HepG2 (cell line): Measurements from ENCODE around the gene PTEN. TPM values are rescaled to one million over a fixed set of nuclear protein-coding genes. Genes with fewer than 3 reads are reported as not detected.

Source experiments
- AKAP8 ChIP-seq: sonication (generic); formaldehyde crosslinking; IDR thresholded peaks from 2 replicates; pipeline ENCODE4 v1.5.1; 2020; ENCODE audit warnings: mild to moderate bottlenecking, missing genetic modification reagents
- CBFB ChIP-seq: sonication (generic); formaldehyde crosslinking; IDR thresholded peaks from 2 replicates; pipeline ENCODE4 v1.4.0; 2020; ENCODE audit warnings: missing genetic modification reagents
- DRAP1 ChIP-seq: IDR thresholded peaks from 2 replicates; pipeline ENCODE4 v1.6.1; 2016; ENCODE audit warnings: missing genetic modification reagents, missing compliant biosample characterization
- EED ChIP-seq: sonication (generic); formaldehyde crosslinking; IDR thresholded peaks from 2 replicates; pipeline ENCODE4 v1.5.0; 2020; ENCODE audit warnings: mild to moderate bottlenecking, missing genetic modification reagents
- HCFC1 ChIP-seq: fragments of 150-350 bp; IDR thresholded peaks from 2 replicates; pipeline ENCODE4 v1.6.1; 2014; ENCODE audit warnings: low read depth, low read length
- NR2F2 ChIP-seq: IDR thresholded peaks from 2 replicates; pipeline ENCODE4 v1.6.1; 2012; ENCODE audit warnings: low read depth, inconsistent platforms, borderline replicate concordance
- NR3C1 ChIP-seq: sonication (generic); formaldehyde crosslinking; IDR thresholded peaks from 2 replicates; pipeline ENCODE4 v1.4.0; 2020; ENCODE audit warnings: missing genetic modification reagents
- POGZ ChIP-seq: sonication (generic); formaldehyde crosslinking; IDR thresholded peaks from 2 replicates; pipeline ENCODE4 v1.4.0; 2020; ENCODE audit warnings: mild to moderate bottlenecking, missing genetic modification reagents
- PRDM15 ChIP-seq: sonication (generic); formaldehyde crosslinking; IDR thresholded peaks from 2 replicates; pipeline ENCODE4 v1.4.0; 2020; ENCODE audit warnings: missing genetic modification reagents
- ZFP36L1 ChIP-seq: sonication (generic); formaldehyde crosslinking; IDR thresholded peaks from 2 replicates; pipeline ENCODE4 v1.8.0; 2022; ENCODE audit warnings: mild to moderate bottlenecking, missing genetic modification reagents, moderate library complexity
- ZFYVE20 ChIP-seq: sonication (generic); formaldehyde crosslinking; IDR thresholded peaks from 2 replicates; pipeline ENCODE4 v1.8.0; 2023; ENCODE audit warnings: low read depth, mild to moderate bottlenecking, moderate library complexity, missing genetic modification reagents, borderline replicate concordance
- ZNF292 ChIP-seq: sonication (generic); formaldehyde crosslinking; IDR thresholded peaks from 2 replicates; pipeline ENCODE4 v1.8.1; 2022; ENCODE audit warnings: mild to moderate bottlenecking, low read depth, missing genetic modification reagents, borderline replicate concordance
- ZNF446 ChIP-seq: sonication (generic); formaldehyde crosslinking; IDR thresholded peaks from 2 replicates; pipeline ENCODE4 v1.5.0; 2020; ENCODE audit warnings: mild to moderate bottlenecking, missing genetic modification reagents
- ZNF75D ChIP-seq: sonication (generic); formaldehyde crosslinking; IDR thresholded peaks from 2 replicates; pipeline ENCODE4 v1.8.1; 2023; ENCODE audit warnings: missing genetic modification reagents, mild to moderate bottlenecking, borderline replicate concordance
- ZNF841 ChIP-seq: sonication (generic); formaldehyde crosslinking; IDR thresholded peaks from 2 replicates; pipeline ENCODE4 v1.8.1; 2023; ENCODE audit warnings: missing genetic modification reagents, borderline replicate concordance
- ZSCAN5A ChIP-seq: sonication (generic); formaldehyde crosslinking; IDR thresholded peaks from 2 replicates; pipeline ENCODE4 v1.8.0; 2022; ENCODE audit warnings: mild to moderate bottlenecking, missing genetic modification reagents, borderline replicate concordance
- polyA plus RNA-seq, 8 experiments: library from polyadenylated mRNA; depleted of rRNA in 3 of 8; stranded (reverse) in 7 of 8; unstranded in 1 of 8; fragments of >200 nt; fragmentation: Illumina TruSeq in 4 of 8; extraction: Trizol in 4 of 8; gene quantifications; 2 replicates each; pipeline versions ENCODE4 v1.2.1 to v1.2.3, GENCODE V29; 2011 to 2016; ENCODE audit warnings: low read depth in 4 of 8, missing spikeins in 1 of 8, mixed read lengths in 1 of 8; ENCODE audit not compliant: insufficient read depth in 1 of 8
- total RNA-seq, 5 experiments: library from RNA; depleted of rRNA; stranded (reverse); fragments of >200 nt; fragmentation: Illumina TruSeq; extraction: Trizol; gene quantifications; 2 replicates each; pipeline ENCODE4 v1.2.3, GENCODE V29; 2016; ENCODE audit warnings: low read depth in 1 of 5
- TF ChIP-seq, protein P1 (sequence below): IDR thresholded peaks from 2 replicates; pipeline ENCODE4 v1.6.1; 2012; ENCODE audit warnings: low read length, improper control_type of control experiment
- TF ChIP-seq, protein P2 (sequence below): sonication (generic); formaldehyde crosslinking; IDR thresholded peaks from 2 replicates; pipeline ENCODE4 v1.8.1; 2023; ENCODE audit warnings: mild to moderate bottlenecking, moderate library complexity, missing genetic modification reagents

The PTEN gene
- total and polyA plus RNA-seq, 2 of the 13 experiments (the other 11 are each of a cell fraction or from before 2014, with no cell fraction given) = 30.3 to 61.3 TPM

DNA sequence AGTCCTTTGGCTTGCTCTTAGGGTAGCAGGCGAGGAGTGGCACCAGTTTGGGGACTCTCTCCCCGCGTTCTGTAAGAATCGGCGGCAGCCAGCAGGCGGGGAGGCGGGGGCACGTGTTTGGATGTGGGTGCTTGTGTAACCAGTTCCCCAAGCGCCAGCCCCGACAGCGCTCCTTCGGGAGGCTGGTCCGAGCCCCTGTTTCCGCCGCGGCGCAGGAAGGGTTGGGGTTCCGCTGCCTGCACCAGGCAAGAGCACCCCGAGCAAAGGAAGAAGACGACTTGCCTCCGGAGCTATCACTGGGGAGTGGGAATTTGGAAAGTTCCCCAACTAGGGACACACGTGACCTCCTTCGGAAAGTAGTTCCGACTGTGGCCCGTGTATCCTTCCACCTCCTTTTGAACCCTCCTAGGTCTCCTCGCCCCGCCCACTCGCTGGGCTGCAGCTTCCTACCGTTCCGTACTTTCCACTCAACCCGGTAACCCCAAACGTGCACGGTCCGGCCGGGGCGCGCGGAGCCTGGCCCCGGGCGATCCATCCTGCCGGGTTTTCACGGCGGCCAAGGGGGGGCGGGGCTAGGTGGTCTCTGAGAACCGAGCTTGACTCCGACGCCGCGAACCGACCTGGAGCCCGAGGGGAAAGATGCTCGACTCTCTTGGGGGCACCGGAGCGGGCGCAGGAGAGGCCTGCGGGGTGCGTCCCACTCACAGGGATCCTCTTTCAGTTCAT, 1.3 kb upstream of the PTEN start (continued):
- no peak; the same call in 1 of the 2 replicates for TF ChIP-seq ZNF75D
- peak; percentile 95 for TF ChIP-seq DRAP1 (CRISPR knock-in tag)
- peak; percentile 100 for TF ChIP-seq PRDM15 (CRISPR knock-in tag)
- TF ChIP-seq POGZ (CRISPR knock-in tag) = peak; percentile 100
- TF ChIP-seq CBFB = peak; percentile 96
- TF ChIP-seq, protein P1, sequence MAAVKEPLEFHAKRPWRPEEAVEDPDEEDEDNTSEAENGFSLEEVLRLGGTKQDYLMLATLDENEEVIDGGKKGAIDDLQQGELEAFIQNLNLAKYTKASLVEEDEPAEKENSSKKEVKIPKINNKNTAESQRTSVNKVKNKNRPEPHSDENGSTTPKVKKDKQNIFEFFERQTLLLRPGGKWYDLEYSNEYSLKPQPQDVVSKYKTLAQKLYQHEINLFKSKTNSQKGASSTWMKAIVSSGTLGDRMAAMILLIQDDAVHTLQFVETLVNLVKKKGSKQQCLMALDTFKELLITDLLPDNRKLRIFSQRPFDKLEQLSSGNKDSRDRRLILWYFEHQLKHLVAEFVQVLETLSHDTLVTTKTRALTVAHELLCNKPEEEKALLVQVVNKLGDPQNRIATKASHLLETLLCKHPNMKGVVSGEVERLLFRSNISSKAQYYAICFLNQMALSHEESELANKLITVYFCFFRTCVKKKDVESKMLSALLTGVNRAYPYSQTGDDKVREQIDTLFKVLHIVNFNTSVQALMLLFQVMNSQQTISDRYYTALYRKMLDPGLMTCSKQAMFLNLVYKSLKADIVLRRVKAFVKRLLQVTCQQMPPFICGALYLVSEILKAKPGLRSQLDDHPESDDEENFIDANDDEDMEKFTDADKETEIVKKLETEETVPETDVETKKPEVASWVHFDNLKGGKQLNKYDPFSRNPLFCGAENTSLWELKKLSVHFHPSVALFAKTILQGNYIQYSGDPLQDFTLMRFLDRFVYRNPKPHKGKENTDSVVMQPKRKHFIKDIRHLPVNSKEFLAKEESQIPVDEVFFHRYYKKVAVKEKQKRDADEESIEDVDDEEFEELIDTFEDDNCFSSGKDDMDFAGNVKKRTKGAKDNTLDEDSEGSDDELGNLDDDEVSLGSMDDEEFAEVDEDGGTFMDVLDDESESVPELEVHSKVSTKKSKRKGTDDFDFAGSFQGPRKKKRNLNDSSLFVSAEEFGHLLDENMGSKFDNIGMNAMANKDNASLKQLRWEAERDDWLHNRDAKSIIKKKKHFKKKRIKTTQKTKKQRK = no peak
- TF ChIP-seq NR3C1 (CRISPR knock-in tag) = no peak
- TF ChIP-seq ZFYVE20 (CRISPR knock-in tag) = 0 out of 2 replicates have a peak, but pooled peaks have one; percentile 56
- 0 out of 2 replicates have a peak, but pooled peaks have one; percentile 43 for TF ChIP-seq NR2F2
- TF ChIP-seq, protein P2, sequence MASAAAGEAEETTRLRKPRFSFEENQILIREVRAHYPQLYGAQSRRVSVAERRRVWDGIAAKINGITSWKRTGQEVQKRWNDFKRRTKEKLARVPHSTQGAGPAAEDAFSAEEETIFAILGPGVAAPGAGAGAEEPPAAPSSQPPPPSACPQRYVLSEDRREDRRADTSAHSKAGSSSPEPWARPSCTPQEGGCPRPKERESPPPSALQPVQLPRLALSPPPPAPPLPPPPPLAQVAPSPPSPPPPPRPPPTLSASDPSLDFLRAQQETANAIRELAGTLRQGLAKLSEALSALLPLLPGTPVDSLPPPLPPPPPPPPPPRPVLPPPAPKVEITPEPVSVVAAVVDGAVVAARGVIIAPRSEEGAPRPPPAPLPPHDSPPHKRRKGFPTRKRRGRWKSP (CRISPR knock-in tag) = peak; percentile 91; the same call in 1 of the 2 replicates
- peak; percentile 63; the same call in 1 of the 2 replicates for TF ChIP-seq ZSCAN5A (CRISPR knock-in tag)
- TF ChIP-seq ZNF841 = no peak
- peak; percentile 51; the same call in 1 of the 2 replicates for TF ChIP-seq HCFC1
- peak; percentile 71; the same call in 1 of the 2 replicates for TF ChIP-seq ZNF292 (CRISPR knock-in tag)
- TF ChIP-seq ZNF446 = peak; percentile 33
- TF ChIP-seq ZFP36L1 (CRISPR knock-in tag) = peak; percentile 89
- peak; percentile 96 for TF ChIP-seq EED (CRISPR knock-in tag)
- TF ChIP-seq AKAP8 (CRISPR knock-in tag) = peak; percentile 80
